ENCODE results near the gene GPLD1.

The GPLD1 gene

DNA sequence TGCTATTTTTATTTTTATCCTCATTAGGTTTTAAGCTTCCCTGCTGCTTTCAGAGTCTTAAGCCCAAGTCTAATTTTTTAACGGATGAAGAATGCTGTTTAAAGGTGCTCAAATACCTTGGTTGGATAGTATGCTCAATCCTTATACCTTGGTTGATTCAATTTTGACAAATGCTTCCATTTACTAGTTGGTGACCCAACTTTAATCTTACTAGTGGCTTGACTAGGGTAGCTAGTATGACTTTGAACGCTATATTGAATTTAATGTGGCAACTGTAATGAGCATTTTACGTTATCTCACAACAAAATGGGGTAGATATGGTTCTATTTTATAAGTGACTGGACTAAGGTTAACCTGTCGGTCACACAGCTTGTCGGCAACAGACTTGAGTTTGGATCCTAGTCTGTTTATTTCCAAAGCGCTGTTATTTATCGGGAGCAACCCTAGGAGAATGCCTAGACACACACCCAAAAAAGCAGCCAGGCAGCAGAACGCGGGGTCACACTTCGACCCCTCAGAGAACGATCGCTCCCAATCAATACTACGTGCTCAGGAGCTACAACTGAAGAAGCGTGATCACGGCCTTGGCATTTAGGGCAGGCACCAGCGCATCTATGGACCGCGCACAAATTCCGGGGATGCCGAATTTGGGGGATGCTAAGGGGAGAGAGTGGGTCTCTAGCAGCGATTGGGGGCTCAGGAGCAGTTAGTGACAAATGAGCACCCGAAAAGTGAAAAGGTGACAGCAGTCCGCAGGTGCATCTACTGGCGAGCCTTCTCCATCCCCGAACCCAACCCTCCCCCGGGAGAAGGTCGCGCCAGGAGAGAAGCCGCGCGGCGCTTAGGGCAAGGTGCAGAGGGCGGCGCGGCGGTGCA, 4.8 kb upstream of the GPLD1 start:
- TF ChIP-seq, protein P1, sequence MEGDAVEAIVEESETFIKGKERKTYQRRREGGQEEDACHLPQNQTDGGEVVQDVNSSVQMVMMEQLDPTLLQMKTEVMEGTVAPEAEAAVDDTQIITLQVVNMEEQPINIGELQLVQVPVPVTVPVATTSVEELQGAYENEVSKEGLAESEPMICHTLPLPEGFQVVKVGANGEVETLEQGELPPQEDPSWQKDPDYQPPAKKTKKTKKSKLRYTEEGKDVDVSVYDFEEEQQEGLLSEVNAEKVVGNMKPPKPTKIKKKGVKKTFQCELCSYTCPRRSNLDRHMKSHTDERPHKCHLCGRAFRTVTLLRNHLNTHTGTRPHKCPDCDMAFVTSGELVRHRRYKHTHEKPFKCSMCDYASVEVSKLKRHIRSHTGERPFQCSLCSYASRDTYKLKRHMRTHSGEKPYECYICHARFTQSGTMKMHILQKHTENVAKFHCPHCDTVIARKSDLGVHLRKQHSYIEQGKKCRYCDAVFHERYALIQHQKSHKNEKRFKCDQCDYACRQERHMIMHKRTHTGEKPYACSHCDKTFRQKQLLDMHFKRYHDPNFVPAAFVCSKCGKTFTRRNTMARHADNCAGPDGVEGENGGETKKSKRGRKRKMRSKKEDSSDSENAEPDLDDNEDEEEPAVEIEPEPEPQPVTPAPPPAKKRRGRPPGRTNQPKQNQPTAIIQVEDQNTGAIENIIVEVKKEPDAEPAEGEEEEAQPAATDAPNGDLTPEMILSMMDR (IDR thresholded peaks at IDR 0.05), result no peak

DNA sequence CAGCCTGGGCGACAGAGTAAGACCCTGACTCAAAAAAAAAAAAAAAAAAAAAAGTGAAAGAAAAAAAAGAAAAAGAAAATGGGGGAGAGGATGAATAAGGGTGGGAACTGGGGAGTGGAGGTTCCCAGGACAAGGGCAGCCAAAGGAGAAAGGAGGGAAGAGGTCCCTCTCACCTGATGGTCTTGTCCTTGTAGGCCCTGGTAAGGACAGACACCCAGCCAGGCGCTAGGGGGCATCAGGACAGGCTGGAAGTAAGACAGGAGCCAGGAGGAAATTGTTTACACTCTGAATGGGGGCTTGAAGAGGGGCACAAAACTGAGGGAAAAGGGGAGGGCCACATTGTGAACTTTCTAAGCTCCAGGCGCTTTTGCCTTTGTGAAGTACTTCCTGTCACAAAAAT, 3.1 kb upstream of the GPLD1 start:
- TF ChIP-seq, protein P1 (IDR thresholded peaks at IDR 0.05), result no peak

DNA sequence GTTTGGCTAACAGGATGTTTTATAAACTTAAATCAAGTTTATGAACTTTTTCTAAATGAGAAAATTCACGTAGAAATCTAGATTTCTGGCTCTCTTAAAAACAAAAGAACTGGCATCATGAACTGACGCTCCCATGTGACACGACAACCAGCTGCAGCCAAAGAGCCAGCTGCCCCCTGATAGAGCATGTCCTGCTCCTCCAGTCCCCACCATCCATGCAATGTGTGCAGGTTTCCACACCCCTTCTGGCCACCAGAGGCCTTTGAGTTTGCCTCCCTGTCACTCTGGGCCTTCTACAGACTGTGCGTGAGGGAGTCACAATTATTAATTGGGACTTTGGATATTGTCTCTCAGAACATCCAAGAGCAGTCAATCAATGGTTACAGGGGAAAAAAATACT, 1.6 kb upstream of the GPLD1 start:
- TF ChIP-seq, protein P1 (IDR thresholded peaks at IDR 0.05), result no peak

DNA sequence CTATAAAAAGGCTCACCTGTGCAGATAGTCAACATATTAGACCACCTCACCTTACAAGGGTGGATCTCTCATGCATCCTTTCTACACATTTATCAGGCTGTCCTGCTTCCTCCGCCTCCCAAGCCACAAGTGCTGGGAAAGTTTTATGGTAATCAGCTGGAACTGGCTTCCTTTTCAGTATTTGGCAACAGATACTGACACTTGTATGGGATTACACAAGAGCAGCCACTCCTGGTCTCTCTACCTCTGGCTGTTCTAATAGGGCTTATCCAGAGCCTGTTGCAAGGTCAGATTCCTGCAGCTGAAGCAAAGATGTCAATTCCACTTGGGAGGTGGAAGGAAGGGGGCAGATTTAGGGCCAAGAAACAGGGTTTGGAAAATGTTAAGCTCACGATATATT, 503 bp upstream of the GPLD1 start:
- TF ChIP-seq, protein P1 (IDR thresholded peaks at IDR 0.05), result no peak

DNA sequence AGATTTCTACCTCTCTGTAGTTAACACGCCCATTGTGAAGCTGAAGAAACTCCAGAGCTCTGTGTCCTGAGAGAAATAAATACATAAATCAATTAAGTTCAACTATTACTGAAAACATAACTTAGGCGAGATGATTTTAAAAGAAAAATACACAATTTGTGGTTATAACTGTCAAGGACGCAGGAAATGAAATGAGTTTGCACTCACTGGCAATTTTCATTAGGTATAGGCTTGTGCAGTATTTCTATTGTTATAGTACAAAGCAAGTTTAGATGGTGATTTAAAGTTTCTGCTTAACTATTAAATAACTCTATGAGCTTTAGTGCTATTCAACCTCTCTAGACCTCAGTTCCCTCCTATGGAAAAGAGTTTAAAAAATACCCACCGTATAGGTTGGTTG, 3.3 kb downstream of the GPLD1 start:
- TF ChIP-seq, protein P1 (IDR thresholded peaks at IDR 0.05), result no peak

DNA sequence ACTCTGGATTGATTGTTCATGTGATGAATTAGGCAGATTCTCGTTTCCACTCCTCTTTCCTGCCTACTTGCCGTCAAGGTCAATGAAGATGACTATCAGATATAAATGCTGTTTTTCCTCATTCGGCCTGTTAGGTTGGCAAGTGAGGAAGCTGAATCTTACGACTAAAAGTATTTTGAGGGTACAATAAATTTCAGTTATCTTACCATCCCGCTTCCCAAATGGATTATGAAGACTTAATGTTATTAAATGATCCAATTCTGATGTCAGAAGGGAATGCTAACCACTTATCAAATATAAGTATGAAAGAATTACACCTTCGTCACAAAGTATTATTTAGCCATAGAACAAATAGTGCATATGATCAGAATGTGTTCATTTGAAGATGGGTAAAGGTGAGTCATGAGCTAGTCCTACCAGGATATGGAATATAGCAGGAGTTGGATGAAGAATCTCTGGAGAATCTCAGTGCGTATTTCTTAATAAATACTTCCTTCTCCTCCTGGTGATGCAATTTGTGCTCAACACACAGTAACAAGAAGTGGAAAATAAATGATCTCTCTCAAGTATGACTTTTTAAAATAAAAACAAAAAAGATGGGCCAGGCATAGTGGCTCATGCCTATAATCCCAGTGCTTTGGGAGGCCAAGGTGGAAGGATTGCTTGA, 4.6 kb downstream of the GPLD1 start:
- TF ChIP-seq, protein P1 (IDR thresholded peaks at IDR 0.05), result no peak

DNA sequence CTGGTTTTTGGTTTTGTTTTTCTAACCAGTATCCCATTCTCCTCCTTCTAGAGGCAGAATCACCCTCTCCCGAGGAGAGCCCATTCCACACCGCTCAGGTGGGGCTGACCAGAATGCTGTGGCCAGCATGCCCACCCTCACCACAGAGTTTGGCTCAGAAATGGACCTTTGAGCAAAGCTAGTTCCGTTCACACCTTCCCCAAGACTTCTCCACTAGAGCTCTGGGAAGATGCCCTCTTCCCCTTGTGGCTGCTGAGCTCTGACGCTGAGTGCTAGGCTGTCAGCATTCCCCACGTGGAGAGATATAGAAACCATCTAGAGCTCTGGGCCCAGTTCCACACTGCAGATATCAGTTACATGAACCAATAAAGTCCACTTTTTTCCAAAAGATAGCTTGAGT, 7.9 kb downstream of the GPLD1 start:
- TF ChIP-seq, protein P1 (IDR thresholded peaks at IDR 0.05), result no peak
